ENCODE measurements around the gene NTM. TPM values are rescaled to one million over a fixed set of nuclear protein-coding genes. Genes with fewer than 3 reads are reported as not detected.

NTM gene
- total RNA-seq, 1 experiment from 2014 or later: 9.9 TPM

- Histone ChIP-seq H2BK5ac (ENCODE audit: insufficient read length, low read length) (no peak overlapping the region), H4K5ac (ENCODE audit: insufficient read length, low read depth, low read length) (no peak overlapping the region), H2BK12ac (ENCODE audit: insufficient read length, low read depth, low read length) (no peak overlapping the region), H4K8ac (replicated peaks; ENCODE audit: insufficient read length, low read depth, low read length) (no peak overlapping the region), H3K18ac (ENCODE audit: insufficient read length, low read depth, low read length) (no peak overlapping the region), H4K20me1 (ENCODE audit: control insufficient read depth, insufficient read depth, insufficient read length) (no peaks in the 10 kb centered on the region), H3K23ac (ENCODE audit: insufficient read length, low read depth, low read length) (no peak overlapping the region), H2AK5ac (ENCODE audit: insufficient read length, low read length) (no peak overlapping the region), H2BK20ac (ENCODE audit: low read depth, low read length, poor library complexity, severe bottlenecking) (no peak overlapping the region), H3K14ac (ENCODE audit: insufficient read depth, low read length) (no peak overlapping the region), H3T11ph (ENCODE audit: low read length) (no peak overlapping the region), H3K79me1 (ENCODE audit: insufficient read depth, low read depth, low read length, poor library complexity, severe bottlenecking) (no peaks in the 10 kb centered on the region), H4K91ac (ENCODE audit: insufficient read length, low read depth, low read length) (no peak overlapping the region), H2BK120ac (ENCODE audit: low read depth, low read length, poor library complexity, severe bottlenecking) (no peak overlapping the region), H3K9me3 (ENCODE audit: control insufficient read depth, low read depth, low read length) (no peaks in the 10 kb centered on the region), H3K27me3 (ENCODE audit: insufficient read depth, low read length) (no peaks in the 10 kb centered on the region), H2AFZ (ENCODE audit: low read length) (no peak overlapping the region), H3K23me2 (ENCODE audit: insufficient read length, low read depth, low read length, poor library complexity, severe bottlenecking) (no peaks in the 10 kb centered on the region), H2BK15ac (ENCODE audit: low read depth, low read length) (no peak overlapping the region), H3K4me1 (ENCODE audit: insufficient read depth, low read length) (no peaks in the 10 kb centered on the region), H3K9ac (ENCODE audit: extremely low read depth, insufficient read length, low read length) (no peak overlapping the region), H3K79me2 (ENCODE audit: insufficient read depth, low read length) (no peaks in the 10 kb centered on the region), H3K4me2 (ENCODE audit: insufficient read depth, insufficient read length, low read length) (no peak overlapping the region), H3K56ac (ENCODE audit: insufficient read length, low read depth, low read length) (no peak overlapping the region), H3K27ac (ENCODE audit: insufficient read length, low read depth, low read length) (no peak overlapping the region), H3K4ac (ENCODE audit: low read depth, low read length) (no peak overlapping the region)
- Mint-ChIP-seq H3K9me3 (no peaks in the 10 kb centered on the region; a peak in 2 of 5 replicates), H3K4me3 (no peak overlapping the region), H3K36me3 (ENCODE audit: insufficient read depth in 1 of 3, low read depth in 3 of 3) (peaks cover 0 to 5% (median 3%) of the 10 kb centered on the region in 3 experiments; a peak in 1 of 7 replicates), H3K27me3 (ENCODE audit: low read depth) (no peaks in the 10 kb centered on the region; the same call in none of the 2 replicates), H3K4me1 (peaks cover 18 to 22% of the 10 kb centered on the region in 2 experiments), H3K27ac (no peak overlapping the region)
- no peak for DNase-seq
- no peak for TF ChIP-seq CTCF (conservative IDR thresholded peaks at IDR 0.05)
- no CpG with 5 or more reads among the region's 6 CpGs for WGBS (ENCODE audit: extremely low coverage, insufficient read length, low lambda C conversion rate)
Measured at GRCh38 chr11:131628739-131629138, 258.3 kb downstream of the NTM start.
